ENCODE measurements around the gene ZNF827.

DNA sequence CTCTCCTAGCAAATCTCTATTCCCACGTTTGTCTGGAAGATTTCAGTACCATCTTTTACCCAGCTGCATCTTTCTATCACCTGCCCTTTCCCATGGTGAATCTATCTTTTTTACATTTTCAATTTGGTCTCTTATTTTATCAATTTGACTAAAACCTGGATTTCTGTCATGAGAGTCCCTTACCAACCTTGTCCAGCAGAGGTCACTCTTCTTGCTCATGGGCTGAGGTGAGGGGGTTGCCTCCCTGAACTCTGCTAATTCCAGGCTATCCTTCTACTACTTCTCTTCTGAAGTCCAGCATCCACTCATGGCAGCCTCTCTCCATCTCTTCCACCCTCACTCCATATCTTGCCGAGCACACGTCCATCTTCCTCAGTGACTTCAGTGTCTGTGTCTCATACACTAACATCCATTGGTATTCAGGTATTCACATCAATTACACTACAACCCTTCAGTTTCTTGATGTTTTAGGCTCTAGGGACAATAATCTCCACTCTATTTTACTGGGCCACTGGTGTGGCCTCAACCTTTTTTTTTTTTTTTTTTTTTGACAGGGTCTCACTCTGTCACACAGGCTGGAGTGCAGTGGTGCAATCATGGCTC lies 17.8 kb upstream of the ZNF827 start:
- TF ChIP-seq NFRKB (IDR thresholded peaks at IDR 0.05) = no peak
- TF ChIP-seq FOXA1 (IDR thresholded peaks at IDR 0.05) = no peak
- no peak for TF ChIP-seq ELF4 (IDR thresholded peaks at IDR 0.05)
- no peak for TF ChIP-seq FOXM1 (IDR thresholded peaks at IDR 0.05; ENCODE audit: borderline replicate concordance)
- no peak for TF ChIP-seq HDGF (IDR thresholded peaks at IDR 0.05; ENCODE audit: borderline replicate concordance)
- no peak for TF ChIP-seq BHLHE40 (IDR thresholded peaks at IDR 0.05; ENCODE audit: borderline replicate concordance)
- no peak for TF ChIP-seq FOXK2 (IDR thresholded peaks at IDR 0.05)
- TF ChIP-seq, protein P1, sequence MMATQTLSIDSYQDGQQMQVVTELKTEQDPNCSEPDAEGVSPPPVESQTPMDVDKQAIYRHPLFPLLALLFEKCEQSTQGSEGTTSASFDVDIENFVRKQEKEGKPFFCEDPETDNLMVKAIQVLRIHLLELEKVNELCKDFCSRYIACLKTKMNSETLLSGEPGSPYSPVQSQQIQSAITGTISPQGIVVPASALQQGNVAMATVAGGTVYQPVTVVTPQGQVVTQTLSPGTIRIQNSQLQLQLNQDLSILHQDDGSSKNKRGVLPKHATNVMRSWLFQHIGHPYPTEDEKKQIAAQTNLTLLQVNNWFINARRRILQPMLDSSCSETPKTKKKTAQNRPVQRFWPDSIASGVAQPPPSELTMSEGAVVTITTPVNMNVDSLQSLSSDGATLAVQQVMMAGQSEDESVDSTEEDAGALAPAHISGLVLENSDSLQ (IDR thresholded peaks at IDR 0.05) = no peak
- no peak for TF ChIP-seq SUZ12 (IDR thresholded peaks at IDR 0.05)

Measured in HEK293T (cell line).